NCI-H526 treated with DMSO at 0.1 percent for 48 hours (cell line): ENCODE data around the gene AMH.
"Not testable (repeated sequence)": the region's sequence is repeated elsewhere in the genome, so short reads cannot be mapped to it uniquely, and the experiment has no call there.

ENCODE experiments used
- DNase-seq: peaks from one replicate; lab custom pipeline; 2025; lab: John Stamatoyannopoulos, UW

Gene AMH

GRCh38 chr19:2249010-2249866, at the start of gene AMH:
Gene AMH (plus strand): TSS chr19:2249323. CDS start chr19:2249333, 10 bp downstream.
- no peak for DNase-seq

GRCh38 chr19:2199861-2200623, 49.1 kb upstream of the AMH start:
- no peak for DNase-seq

GRCh38 chr19:2200624-2201294, 48.4 kb upstream of the AMH start:
- not testable (repeated sequence) for DNase-seq

- no peak for DNase-seq
These were observed 47.5 kb upstream of the AMH start for GRCh38 chr19:2201473-2202148.

- DNase-seq = no peak
These were observed 46.8 kb upstream of the AMH start for GRCh38 chr19:2202366-2202765.

- no peak for DNase-seq
These were observed 42.1 kb upstream of the AMH start for GRCh38 chr19:2207008-2207407.

GRCh38 chr19:2207991-2208860, 40.9 kb upstream of the AMH start:
- no peak for DNase-seq

GRCh38 chr19:2208975-2209374, 40.1 kb upstream of the AMH start:
- no peak for DNase-seq

GRCh38 chr19:2209408-2209807, 39.7 kb upstream of the AMH start:
- no peak for DNase-seq

GRCh38 chr19:2210206-2210605, 38.9 kb upstream of the AMH start:
- no peak for DNase-seq

GRCh38 chr19:2210987-2211740, 38.0 kb upstream of the AMH start:
- DNase-seq = no peak

GRCh38 chr19:2212861-2213711, 36.0 kb upstream of the AMH start:
- no peak for DNase-seq

- DNase-seq = no peak
These were observed 35.3 kb upstream of the AMH start for GRCh38 chr19:2213799-2214198.

- DNase-seq = no peak
These were observed 34.9 kb upstream of the AMH start for GRCh38 chr19:2214251-2214650.

GRCh38 chr19:2215281-2215751, 33.8 kb upstream of the AMH start:
- no peak for DNase-seq

- no peak for DNase-seq
These were observed 32.5 kb upstream of the AMH start for GRCh38 chr19:2216361-2217225.

GRCh38 chr19:2217591-2217990, 31.5 kb upstream of the AMH start:
- DNase-seq = no peak

GRCh38 chr19:2219726-2220125, 29.4 kb upstream of the AMH start:
- no peak for DNase-seq
